Left lung (tissue), 10 donors: Measurements from ENCODE around the gene SH3RF2. TPM values are rescaled to one million over a fixed set of nuclear protein-coding genes. Genes with fewer than 3 reads are reported as not detected.

Source experiments
- ATAC-seq: fragments of 200-7000 bp; cut with Tn5 transposase; one replicate; pipeline ENCODE4 v1.9.1; 2020; ENCODE audit warnings: moderate library complexity
- DNase-seq, 4 donors: peaks; one replicate each; pipeline ENCODE4 v3.0.0-alpha.2; 2013 to 2020
- H3K27ac ChIP-seq, 2 donors: fragments of 200-600 bp; sonication (generic) in 1 of 2; one replicate each; pipeline versions ENCODE4 v1.5.0 to v1.8.0; 2020 to 2021
- H3K27me3 ChIP-seq, 2 donors: fragments of 200-600 bp; sonication (generic) in 1 of 2; one replicate each; pipeline versions ENCODE4 v1.5.0 to v1.8.0; 2020 to 2021
- H3K36me3 ChIP-seq, 2 donors: fragments of 200-600 bp; sonication (generic) in 1 of 2; one replicate each; pipeline versions ENCODE4 v1.5.0 to v1.8.0; 2020 to 2021
- H3K4me1 ChIP-seq, 2 donors: fragments of 200-600 bp; one replicate each; pipeline ENCODE4 v1.8.0; 2021
- H3K4me3 ChIP-seq, 2 donors: fragments of 200-600 bp; sonication (generic) in 1 of 2; one replicate each; pipeline versions ENCODE4 v1.5.0 to v1.8.0; 2020 to 2021; ENCODE audit warnings: mild to moderate bottlenecking in 1 of 2
- H3K9me3 ChIP-seq, 2 donors: fragments of 200-600 bp; sonication (generic) in 1 of 2; one replicate each; pipeline versions ENCODE4 v1.5.0 to v1.8.0; 2020 to 2021
- CTCF ChIP-seq, 2 donors: fragments of 200-600 bp; sonication (generic) in 1 of 2; IDR thresholded peaks; one replicate each; pipeline versions ENCODE4 v1.5.0 to v1.8.0; 2021; ENCODE audit warnings: antibody characterized with exemption in 2 of 2
- intact Hi-C, 2 donors: fragments of 100-400 bp; cut with DNase I; formaldehyde crosslinking; loops; one replicate each; pipeline versions ENCODE4 v1.11.2 to v1.14.2; 2022
- polyA plus RNA-seq, 6 donors: library from polyadenylated mRNA; unstranded; fragments of 120-200 nt; gene quantifications; one replicate each; pipeline ENCODE4 v1.2.1, GENCODE V29; 2013; ENCODE audit not compliant: insufficient read length in 6 of 6
- total RNA-seq, 2 donors: library from RNA; stranded (reverse); fragmentation: NEBNext Ultra II Directional; extraction: Animal tissue kit (Norgen Biotek cat#: 25700); gene quantifications; one replicate each; pipeline ENCODE4 v1.2.1, GENCODE V29; 2021
- donor health status: DM: no; HTN: yes; CAD: no.
- donor health status: DM: no; HTN: no; CAD: no.

SH3RF2 gene
- total and polyA plus RNA-seq, 8 donors: 0.24 to 20.3 (median 0.47) TPM

GRCh38 chr5:145937432-145938250 lies 1.3 kb downstream of the SH3RF2 start:
- Histone ChIP-seq H3K9me3 (no peaks in the 10 kb centered on the region), H3K27ac (no peak overlapping the region), H3K4me3 (peak overlapping the region; percentile 23 to 30), H3K27me3 (peaks cover 0 to 46% of the 10 kb centered on the region in 2 donors), H3K4me1 (peaks cover 0 to 7% of the 10 kb centered on the region in 2 donors), H3K36me3 (no peaks in the 10 kb centered on the region)
- peak; percentile 60 for ATAC-seq
- intact Hi-C loops: no loop called here
- no peak for TF ChIP-seq CTCF (IDR thresholded peaks at IDR 0.05)
- DNase-seq: peak in 1 of 4 donors; percentile 50

- Histone ChIP-seq H3K4me3 (peak overlapping the region in 1 of 2 donors; percentile 23), H3K27ac (no peak overlapping the region), H3K27me3 (peaks cover 0 to 38% of the 10 kb centered on the region in 2 donors), H3K36me3 (no peaks in the 10 kb centered on the region), H3K4me1 (peaks cover 0 to 14% of the 10 kb centered on the region in 2 donors), H3K9me3 (no peaks in the 10 kb centered on the region)
- DNase-seq: no peak
- TF ChIP-seq CTCF (IDR thresholded peaks at IDR 0.05): no peak
- intact Hi-C loops: no loop called here
- no peak for ATAC-seq
Measured at GRCh38 chr5:145938776-145939539, 2.6 kb downstream of the SH3RF2 start.

- intact Hi-C loops: no loop called here
- Histone ChIP-seq H3K4me1 (peaks cover 0 to 15% of the 10 kb centered on the region in 2 donors), H3K36me3 (no peaks in the 10 kb centered on the region), H3K9me3 (no peaks in the 10 kb centered on the region), H3K4me3 (peak overlapping the region in 1 of 2 donors; percentile 23), H3K27ac (no peak overlapping the region), H3K27me3 (peaks cover 0 to 38% of the 10 kb centered on the region in 2 donors)
- no peak for TF ChIP-seq CTCF (IDR thresholded peaks at IDR 0.05)
- ATAC-seq (no peak), DNase-seq (no peak)
Measured at GRCh38 chr5:145939540-145940065, 3.2 kb downstream of the SH3RF2 start.

- peaks cover 0 to 21% of the 10 kb centered on the region in 2 donors for H3K4me1 ChIP-seq
- ATAC-seq (no peak), DNase-seq (no peak)
- intact Hi-C loops: no loop called here
- no peak for TF ChIP-seq CTCF (IDR thresholded peaks at IDR 0.05)
- no peaks in the 10 kb centered on the region for H3K36me3 ChIP-seq
- peaks cover 0 to 25% of the 10 kb centered on the region in 2 donors for H3K27me3 ChIP-seq
- no peak overlapping the region for H3K4me3 ChIP-seq
- no peak overlapping the region for H3K27ac ChIP-seq
- no peaks in the 10 kb centered on the region for H3K9me3 ChIP-seq
Measured at GRCh38 chr5:145941096-145941447, 4.7 kb downstream of the SH3RF2 start.
